ENCODE results near the gene STAG3. TPM values are rescaled to one million over a fixed set of nuclear protein-coding genes. Genes with fewer than 3 reads are reported as not detected.

Gene STAG3
- total and polyA plus RNA-seq, 9 of the 15 experiments (the other 6 are each of a cell fraction or from before 2014, with no cell fraction given): 0.54 to 2.5 (median 1.7) TPM

- TF ChIP-seq TCF7 (IDR thresholded peaks at IDR 0.05; ENCODE audit: borderline replicate concordance) (no peak), SMAD2 (IDR thresholded peaks at IDR 0.05; ENCODE audit: low read depth, low read length) (no peak), CC2D1A (IDR thresholded peaks at IDR 0.05) (no peak), RBM22 (IDR thresholded peaks at IDR 0.05; ENCODE audit: low read depth, low read length, poor library complexity, severe bottlenecking) (no peak), ASH1L (IDR thresholded peaks at IDR 0.05; ENCODE audit: borderline replicate concordance, low read depth, partially characterized antibody) (peak; percentile 37), ZNF444 (CRISPR knock-in tag; IDR thresholded peaks at IDR 0.05) (0 out of 2 replicates have a peak, but pooled peaks have one; percentile 43), ZBTB26 (CRISPR knock-in tag; IDR thresholded peaks at IDR 0.05) (no peak), ZSCAN32 (CRISPR knock-in tag; IDR thresholded peaks at IDR 0.05) (no peak), ARNT (IDR thresholded peaks at IDR 0.05) (peak in 1 of 2 experiments; percentile 72; a peak in 1 of 4 replicates), SMAD4 (CRISPR knock-in tag; conservative IDR thresholded peaks at IDR 0.05) (0 out of 2 replicates have a peak, but pooled peaks have one; percentile 26), GATA2 (CRISPR knock-in tag; IDR thresholded peaks at IDR 0.05) (peak; percentile 25; the same call in 1 of the 2 replicates), ZNF696 (CRISPR knock-in tag; conservative IDR thresholded peaks at IDR 0.05) (0 out of 2 replicates have a peak, but pooled peaks have one; percentile 29), DMBX1 (CRISPR knock-in tag; IDR thresholded peaks at IDR 0.05; ENCODE audit: borderline replicate concordance) (peak; percentile 36), ZNF586 (CRISPR knock-in tag; conservative IDR thresholded peaks at IDR 0.05) (no peak), NCOA1 (IDR thresholded peaks at IDR 0.05; ENCODE audit: low read depth) (0 out of 2 replicates have a peak, but pooled peaks have one; percentile 13), NFIC (IDR thresholded peaks at IDR 0.05) (no peak), GMEB1 (CRISPR knock-in tag; IDR thresholded peaks at IDR 0.05) (peak; percentile 41; the same call in 1 of the 2 replicates), CXXC5 (CRISPR knock-in tag; IDR thresholded peaks at IDR 0.05) (peak; percentile 31; the same call in 1 of the 2 replicates)
- TF ChIP-seq, protein P1, sequence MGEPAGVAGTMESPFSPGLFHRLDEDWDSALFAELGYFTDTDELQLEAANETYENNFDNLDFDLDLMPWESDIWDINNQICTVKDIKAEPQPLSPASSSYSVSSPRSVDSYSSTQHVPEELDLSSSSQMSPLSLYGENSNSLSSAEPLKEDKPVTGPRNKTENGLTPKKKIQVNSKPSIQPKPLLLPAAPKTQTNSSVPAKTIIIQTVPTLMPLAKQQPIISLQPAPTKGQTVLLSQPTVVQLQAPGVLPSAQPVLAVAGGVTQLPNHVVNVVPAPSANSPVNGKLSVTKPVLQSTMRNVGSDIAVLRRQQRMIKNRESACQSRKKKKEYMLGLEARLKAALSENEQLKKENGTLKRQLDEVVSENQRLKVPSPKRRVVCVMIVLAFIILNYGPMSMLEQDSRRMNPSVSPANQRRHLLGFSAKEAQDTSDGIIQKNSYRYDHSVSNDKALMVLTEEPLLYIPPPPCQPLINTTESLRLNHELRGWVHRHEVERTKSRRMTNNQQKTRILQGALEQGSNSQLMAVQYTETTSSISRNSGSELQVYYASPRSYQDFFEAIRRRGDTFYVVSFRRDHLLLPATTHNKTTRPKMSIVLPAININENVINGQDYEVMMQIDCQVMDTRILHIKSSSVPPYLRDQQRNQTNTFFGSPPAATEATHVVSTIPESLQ (CRISPR knock-in tag; IDR thresholded peaks at IDR 0.05): no peak
Observed at GRCh38 chr7:100190048-100190711, 12.5 kb downstream of the STAG3 start (continued).

Data from K562 (cell line).